GM18870 (cell line): ENCODE data around the gene ZNF396.

Experiments
- ATAC-seq: cut with Tn5 transposase; IDR thresholded peaks from one replicate; pipeline ENCODE4 v1.9.1; 2021; ENCODE audit warnings: moderate library complexity; ENCODE audit not compliant: unreplicated experiment

Gene ZNF396

DNA sequence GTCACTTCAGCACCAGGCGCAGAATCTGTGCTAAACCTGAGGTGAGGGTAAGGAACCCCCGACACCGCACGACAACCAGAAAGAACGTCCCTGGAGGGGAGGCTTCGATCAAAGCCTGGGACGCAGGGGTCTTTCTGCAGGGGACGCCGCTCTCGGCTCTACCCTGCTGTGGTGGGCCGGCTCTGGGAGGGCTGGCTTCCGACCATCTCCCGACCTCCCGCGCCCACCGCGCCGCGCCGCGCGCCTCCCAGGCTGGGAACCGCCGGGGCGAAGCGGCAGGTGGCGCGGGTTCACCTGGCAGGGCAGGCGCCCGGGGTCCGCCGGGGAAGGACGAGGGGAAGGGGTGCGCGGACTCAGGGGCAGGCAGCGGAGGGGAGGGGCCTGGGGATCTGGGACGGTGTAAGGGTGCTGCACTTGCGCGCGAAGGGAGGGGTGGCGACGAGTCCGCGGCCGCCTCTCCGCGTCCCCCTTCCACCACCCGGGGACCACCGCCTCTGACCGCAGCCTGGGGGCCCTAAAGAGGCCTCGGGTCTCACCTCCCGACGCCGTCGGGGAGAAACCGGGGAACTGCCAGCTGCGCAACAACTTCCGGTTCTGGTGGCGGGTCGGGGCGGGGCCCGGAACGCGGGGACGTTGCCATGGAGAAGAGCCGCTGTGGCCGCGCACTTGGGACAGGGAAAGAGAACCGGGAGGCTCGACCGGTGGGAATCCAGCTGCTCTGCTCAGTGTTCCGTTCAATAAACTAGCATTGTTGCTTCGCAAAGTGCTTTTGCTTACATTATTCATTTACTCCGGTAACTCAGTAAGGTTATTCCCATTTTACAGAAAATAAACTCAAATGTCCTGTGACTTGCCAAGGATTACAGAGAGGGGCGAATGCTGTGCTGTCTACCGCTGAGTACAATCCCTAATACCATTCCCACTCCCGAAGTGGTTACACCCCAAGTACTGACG, at the start of gene ZNF396:
Gene ZNF396 (minus strand): TSS at position 596 of the 954 bp plus-strand sequence. CDS start 3,045 bp downstream, outside the sequence.
- peak; percentile 75 for ATAC-seq

DNA sequence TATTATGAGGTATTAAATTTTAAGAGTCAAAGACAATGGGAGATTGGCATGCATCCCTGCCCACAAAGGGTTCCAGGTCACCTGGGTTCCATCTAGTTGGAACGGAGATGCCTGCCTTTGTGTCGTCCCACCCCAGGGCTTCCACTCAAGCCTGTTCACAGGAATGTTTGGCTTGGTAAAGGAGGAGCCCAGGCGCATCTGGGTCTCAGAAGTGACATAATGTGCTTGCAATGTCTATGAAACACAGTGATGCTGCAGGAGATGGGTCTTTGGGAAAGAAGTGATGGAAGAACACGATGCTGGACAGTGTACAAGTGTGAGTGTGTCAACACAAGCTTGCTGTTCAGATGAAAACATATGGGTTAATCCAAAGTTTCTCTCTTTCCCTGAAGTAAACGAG, 49.6 kb upstream of the ZNF396 start:
- ATAC-seq: no peak

DNA sequence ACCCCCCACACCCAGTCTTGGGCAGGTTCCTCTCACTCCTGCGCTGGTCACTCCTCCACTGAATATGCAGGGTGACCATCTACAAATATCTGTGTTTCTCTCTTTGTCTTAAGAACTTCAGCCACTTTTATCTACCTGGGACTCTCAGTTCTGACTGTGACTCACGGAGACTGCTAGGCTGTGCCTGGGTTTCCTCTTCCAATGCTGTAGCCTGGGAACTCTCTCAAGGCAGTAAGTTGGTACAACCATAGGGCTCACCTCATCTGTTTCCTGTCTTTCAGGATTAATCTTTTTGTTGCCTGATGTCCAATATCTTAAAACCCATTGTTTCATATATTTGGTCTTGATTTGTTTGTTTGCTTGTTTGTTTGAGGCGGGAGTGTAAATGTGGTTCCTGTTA, 47.2 kb upstream of the ZNF396 start:
- ATAC-seq: no peak

DNA sequence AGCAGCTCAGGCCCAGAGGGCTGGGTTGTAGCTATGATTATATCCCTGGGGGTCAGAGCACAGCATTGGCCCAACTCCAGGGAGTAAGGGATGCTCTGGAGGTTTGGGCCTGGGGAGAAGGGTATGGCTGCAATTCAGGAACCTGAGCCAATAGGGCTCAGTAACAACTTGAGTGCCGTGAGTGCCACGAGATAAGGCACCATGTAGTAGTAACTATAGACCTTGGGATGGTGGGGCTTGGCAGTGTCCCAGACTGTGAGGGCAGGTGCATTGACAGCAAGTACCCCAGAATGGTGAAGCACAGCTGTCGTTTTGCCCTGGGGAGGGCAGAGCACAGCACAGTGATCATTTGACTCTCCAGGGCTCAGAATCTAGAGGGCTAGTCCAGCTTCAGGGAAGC, 45.1 kb upstream of the ZNF396 start:
- no peak for ATAC-seq

DNA sequence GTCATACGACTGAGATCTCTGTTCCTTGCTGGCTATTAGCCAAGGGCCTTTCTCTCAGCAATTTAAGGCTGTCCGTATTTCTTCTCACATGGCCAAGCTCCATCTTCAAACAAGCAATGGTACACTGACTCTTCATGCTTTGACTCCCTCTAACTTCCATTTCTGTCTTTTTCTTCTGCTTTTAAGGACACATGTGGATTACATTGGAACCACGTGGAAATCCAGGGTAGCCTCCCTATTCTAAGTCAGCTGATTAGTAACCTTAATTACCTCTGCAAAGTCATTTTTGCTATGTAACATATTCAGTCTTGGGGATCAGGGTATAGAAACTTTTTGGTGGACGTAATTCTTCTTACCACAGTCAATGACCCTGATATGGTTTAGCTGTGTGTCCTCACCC, 41.5 kb upstream of the ZNF396 start:
- ATAC-seq: no peak

DNA sequence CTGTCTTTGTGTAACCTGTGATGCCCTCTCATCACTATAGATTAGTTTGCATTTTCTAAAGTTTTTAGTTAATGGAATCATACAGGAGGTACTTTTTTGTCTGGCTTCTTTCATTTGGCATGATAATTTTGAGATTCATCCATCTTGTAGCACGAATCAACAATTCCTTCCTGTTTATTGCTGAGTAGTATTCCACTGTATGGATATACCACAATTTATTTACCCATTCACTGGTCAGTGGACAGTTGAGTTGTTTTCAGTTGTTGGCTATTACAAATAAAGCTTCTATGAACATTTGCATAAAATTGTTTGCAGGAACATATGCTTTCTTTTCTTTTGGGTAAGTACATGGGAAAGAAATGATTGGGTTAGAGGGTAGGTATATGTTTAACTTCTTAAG, 40.1 kb upstream of the ZNF396 start:
- no peak for ATAC-seq

DNA sequence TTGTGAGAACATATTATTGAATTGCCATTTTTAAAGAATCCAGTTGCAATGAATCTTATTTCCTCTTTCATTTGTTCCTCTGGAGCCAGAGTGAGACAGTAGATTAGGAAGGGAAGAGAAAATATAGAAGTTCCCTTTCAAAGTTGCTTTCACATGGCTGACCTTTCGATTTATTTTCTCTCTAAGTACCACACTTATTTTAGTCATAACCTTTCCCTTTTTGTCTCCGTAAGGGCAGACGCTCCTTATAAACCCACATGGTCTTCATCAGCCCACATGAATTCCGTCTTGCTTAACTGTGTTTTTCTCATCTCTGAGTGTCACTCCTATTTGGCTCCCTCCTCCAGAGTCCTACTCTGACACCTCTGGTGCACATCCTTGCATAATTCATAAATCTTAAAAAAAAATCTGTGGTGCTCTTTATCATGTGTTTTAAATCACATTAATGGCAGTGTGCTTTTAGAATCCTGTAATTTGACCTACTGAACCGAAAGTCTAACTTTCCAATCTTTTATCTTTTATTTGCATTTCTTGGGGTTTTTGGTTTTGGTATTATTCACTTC, 38.5 kb upstream of the ZNF396 start:
- peak; percentile 40 for ATAC-seq

DNA sequence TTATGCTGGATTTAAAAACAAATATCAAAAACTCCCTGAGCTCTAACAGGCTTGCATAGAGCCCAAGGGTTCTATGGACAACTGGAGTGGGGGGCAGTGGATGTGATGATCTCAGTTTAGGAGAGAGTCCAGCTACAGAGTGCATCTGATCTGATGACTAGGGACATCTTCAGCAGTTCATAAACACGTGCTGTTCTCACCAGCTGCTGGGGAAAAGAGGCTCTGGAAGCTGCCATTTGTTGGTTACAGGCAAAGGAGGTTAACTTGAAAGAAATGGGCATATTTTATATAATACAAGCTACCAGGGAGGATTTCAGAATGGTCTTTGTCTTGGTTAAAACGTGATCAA, 36.0 kb upstream of the ZNF396 start:
- no peak for ATAC-seq

DNA sequence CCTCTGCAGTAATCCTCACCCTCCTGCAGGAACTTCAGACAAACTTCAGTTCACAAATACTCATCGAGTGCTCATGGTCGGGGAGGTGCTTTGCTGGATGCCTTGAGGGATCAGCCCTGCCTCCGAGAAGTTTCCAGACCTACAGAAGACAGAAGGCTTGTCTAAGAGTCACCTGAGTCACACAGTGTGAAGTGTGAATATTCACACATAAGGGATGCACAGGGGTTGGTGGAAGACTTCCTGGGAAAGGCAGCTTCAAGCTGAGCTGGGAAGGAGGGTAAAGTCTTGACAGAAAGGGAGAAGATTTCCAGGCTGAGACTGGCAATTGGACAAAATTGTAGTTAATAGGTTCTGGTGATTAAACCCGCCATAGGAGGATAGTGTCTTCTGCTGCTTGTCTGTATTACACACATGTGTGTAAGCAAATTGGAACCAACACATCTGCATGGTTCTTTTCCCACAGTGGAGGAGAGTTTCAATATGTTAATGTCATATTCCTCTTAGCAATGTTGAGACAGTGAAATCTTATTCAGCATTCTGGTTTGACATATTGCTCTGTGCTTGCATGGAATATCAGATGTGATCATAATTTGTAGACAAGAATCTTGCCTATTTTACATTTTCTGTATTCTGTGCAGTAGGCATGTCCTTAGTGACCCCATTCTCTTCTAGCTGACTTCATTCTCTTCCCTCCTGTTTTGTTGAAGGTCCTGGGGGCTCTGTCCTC, 34.7 kb upstream of the ZNF396 start:
- no peak for ATAC-seq

DNA sequence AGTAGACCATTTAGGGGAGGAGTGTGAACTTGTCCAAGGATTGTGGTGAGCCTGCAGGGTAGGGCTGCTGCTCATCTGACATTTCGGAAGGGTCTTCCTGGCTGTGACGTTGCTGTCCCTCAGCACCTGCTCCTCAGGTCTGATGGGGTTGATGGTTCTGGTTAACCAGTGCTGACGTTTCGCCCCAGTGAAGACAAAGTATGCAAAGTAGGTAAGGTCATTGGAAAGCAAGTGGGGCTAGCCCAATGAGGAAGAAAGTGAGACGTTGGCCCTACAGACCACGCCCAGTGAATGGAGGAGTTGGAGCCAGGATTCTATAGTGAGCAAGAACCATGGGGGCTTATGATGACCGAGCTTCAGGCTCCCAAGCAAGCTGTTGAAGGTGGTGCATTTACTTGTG, 33.4 kb upstream of the ZNF396 start:
- peak; percentile 64 for ATAC-seq

DNA sequence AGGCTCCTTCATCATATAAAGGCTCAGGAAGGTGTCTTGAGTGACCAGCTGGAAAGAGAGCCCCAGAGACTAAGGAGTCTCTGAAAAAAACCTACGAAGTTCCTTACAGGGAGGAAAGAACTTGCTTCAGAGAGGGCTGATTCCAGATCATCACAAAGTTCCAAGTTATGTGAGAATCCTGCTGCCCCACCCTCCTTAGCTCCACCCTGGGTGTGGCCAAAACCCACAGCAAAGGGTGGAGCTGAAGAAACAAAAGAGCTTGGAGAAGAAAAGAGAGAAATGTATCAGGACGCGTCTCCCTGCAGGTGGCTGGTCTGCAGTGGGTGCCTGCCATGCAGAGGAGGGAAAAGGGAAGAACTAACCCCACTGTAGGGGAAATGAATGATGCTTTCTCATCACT, 32.8 kb upstream of the ZNF396 start:
- ATAC-seq: no peak

DNA sequence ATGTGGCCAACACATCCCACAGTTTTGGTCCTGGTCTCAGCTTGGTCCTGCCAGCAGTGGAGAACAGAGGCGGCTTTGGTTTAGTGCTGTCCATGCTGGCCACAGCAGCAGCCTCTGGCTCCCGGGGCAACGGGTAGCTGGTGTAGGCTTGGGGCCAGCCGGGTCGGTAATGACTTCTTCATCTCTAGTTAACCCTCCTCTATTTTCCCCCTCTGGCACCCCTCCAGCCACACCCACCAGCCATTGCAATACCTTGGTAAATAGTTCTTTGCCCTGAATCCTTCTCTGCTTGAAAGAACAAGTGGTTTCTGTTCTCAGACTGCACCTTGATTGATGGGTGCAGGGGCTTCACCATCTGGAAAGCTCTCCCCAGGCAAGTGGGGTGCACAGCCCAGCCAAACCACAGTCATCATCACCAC, 31.7 kb upstream of the ZNF396 start:
- ATAC-seq: no peak

DNA sequence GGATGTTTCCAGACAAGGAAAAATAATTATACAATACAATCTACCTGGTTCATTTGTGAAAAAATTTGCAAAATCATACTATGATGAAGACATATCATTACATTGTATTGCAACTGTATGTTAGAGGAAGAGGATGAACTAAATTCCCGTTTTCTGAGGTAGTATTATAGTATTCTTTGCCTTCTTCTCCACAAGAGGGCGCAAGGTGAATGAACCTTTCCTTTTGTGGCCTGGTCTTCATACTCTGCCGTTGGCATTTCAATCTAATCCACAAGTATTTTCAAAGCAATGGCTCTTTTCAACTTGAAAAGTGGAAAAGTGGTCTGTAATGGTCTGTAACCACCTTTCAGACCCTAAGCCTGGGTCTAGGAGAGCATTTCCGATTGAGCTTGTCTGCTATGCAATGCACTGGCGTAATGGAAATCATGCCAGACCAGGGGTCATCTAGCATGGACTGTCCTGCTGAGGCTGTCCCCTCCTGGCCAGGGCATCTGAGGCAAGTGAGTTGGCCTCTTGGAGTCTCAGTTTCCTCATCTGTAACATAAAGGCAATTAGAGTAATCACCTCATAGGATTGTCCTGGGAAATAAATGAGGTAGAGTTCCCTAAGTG, 30.8 kb upstream of the ZNF396 start:
- ATAC-seq: peak; percentile 55

DNA sequence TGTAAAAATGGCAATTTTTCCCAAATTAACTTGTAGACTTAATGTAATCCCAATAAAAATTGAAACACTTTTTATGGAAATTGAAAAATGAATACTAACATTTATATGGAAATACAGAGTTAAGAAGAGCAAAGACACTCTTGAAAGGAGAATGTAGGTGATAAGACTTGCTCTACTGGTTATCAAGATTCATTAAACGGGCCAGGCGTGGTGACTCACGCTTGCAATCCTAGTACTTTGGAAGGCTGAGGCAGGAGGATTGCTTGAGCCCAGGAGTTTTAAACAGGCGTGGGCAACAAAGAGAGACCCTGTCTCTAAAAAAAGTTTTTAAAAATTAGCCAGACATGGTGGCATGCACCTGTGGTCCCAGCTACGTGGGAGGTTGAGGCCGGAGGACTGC, 29.5 kb upstream of the ZNF396 start:
- no peak for ATAC-seq

DNA sequence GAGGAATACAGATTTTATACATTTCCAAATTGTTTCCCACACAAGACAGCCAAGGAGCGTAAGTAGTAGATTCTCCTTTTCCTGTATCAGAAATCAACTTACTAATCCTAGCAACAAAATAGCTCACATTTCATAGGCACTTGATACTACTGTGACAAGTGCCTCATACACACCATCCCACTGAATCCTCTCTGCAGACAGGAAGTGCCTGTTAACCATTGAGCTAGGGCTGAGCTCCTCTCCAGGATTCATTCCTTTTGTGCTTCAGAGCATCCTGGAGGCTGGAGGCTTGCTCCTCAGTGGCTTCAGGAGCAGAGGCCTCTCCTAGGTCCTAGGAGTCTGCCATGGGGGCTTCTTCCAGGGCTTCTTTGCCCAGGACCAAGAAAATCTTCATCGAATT, 20.8 kb upstream of the ZNF396 start:
- ATAC-seq: no peak

DNA sequence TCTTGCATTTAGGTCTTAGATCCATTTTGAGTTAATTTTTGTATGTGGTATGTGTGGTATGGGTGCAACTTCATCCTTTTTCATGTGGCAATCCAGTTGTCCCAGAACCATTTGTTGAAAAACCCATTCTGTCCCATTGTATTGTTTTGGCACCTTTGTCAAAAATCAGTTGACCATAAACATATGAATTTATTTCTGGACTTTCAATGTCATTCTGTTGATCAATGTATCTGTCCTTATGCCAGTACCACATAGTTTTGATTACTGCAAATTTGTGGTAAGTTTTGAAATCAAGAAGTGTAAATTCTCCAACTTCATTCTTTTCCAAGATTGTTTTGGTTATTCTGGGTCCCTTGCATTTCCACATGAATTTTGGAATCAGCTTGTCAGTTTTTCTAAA, 16.6 kb upstream of the ZNF396 start:
- ATAC-seq: no peak

DNA sequence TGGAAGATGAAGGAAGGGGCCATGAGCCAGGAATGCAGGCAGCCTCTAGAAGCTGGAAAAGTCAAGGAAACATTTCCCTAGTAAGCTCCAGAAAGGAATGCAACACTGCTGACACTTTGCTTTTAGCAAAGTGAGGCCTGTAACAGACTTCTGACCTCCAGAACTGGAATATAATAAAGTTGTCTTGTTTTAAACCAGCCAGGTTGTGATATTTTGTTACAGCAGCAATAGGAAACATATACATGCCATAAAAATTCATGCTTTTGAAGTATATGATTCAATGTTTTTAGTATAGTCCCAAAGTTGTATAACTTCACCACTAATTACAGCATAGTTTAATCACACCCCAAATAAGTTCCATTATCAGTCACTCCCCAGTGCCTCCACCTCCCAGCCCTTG, 15.2 kb upstream of the ZNF396 start:
- no peak for ATAC-seq

DNA sequence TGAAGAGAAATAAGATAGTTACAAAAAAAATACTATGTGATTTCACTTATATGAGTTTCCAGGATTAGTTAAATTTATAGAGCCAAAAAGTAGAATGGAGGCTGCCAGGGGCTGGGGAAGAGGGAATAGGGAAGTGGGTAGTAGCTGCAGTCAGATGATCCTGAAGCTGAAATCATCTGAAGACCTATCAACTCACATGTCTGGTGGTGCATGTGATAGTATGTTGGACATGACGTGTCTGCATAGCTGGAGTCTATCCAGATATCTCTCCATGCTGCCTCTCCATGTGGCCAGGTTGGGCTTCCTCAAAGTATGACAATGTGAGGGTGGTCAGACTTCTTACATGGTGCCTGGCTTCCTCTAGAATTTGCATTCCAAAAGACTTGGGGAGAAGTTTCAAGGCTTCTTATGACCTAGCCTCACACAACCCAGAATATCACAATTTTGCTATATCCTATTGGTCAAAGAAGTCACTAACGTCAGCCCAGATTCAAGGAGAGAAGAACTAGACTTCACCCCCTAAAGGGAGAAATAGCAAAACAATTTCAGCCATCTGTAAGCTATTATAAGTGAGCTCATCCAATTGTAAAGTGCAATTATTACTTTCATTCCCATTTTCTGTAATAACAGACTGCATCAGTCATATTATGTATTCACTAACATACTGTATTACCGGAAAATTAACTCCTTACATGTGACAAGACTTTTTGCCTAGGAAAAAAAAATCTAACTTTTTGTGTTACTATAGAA, 14.0 kb upstream of the ZNF396 start:
- ATAC-seq: no peak

DNA sequence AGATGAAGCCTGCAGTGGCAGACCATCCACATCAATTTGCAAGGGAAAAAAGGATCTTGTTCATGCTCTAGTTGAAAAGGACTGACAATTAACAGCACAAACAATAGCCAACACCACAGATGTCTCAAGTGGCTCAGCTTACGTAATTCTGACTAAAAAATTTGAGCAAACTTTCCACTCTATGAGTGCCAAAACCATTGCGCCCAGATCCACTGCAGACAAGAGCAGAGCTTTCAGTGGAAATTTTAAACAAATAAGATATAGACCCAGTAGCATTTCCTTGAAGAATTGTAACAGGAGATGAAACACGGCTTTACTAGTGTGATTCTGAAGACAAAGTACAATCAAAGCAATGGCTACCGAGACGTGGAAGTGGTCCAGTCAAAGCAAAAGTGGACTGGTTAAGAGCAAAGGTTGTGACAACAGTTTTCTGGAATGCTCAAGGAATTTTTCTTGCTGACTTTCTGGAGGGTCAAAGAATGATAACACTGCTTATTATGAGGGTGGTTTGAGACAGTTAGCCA, 12.0 kb upstream of the ZNF396 start:
- no peak for ATAC-seq

DNA sequence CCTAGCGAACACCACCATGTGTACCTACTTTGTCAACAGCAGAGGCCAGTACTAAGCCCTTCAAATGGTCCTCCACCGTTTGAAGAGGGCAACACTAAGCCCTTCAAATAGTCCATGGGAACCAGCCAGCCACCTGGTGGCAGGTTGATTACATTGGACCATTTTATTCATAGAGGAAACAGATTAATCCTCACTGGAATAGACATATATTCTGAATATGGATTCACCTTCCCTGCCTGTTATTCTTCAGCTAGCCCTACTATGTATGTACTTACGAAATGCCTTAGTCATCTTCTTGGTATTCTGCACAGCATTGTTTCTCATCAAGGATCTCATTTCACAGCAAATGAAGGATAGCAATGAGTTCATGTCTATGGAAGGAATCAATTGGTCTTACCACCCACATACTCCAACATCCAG, 10.0 kb upstream of the ZNF396 start:
- ATAC-seq: no peak
